GM20431 (cell line): ENCODE data around the gene MRPS35.

Source experiments
- in situ Hi-C: fragments of 300-500 bp; cut with MseI, MboI; formaldehyde crosslinking; loops from one replicate; pipeline ENCODE4 v1.15.0; 2020; ENCODE audit warnings: low sequenced_read_pairs; ENCODE audit not compliant: unreplicated experiment

MRPS35 gene

GRCh38 chr12:27766587-27766986 is 56.0 kb downstream of the MRPS35 start:
- in situ Hi-C loops: no loop called here

- in situ Hi-C loops: no loop called here
These were observed 58.6 kb downstream of the MRPS35 start for GRCh38 chr12:27769142-27769673.

- in situ Hi-C loops: no loop called here
These were observed 61.1 kb downstream of the MRPS35 start for GRCh38 chr12:27771481-27772327.

GRCh38 chr12:27772328-27773049 is 61.9 kb downstream of the MRPS35 start:
- in situ Hi-C loops: no loop called here

GRCh38 chr12:27777141-27777540 is 66.5 kb downstream of the MRPS35 start:
- in situ Hi-C loops: no loop called here

- in situ Hi-C loops: no loop called here
These were observed 67.6 kb downstream of the MRPS35 start for GRCh38 chr12:27778206-27778605.

GRCh38 chr12:27779416-27779919 is 68.8 kb downstream of the MRPS35 start:
- in situ Hi-C loops: no loop called here

- in situ Hi-C loops: no loop called here
These were observed 69.4 kb downstream of the MRPS35 start, which contains the start of the genes KLHL42 and MANSC4 for GRCh38 chr12:27779920-27780611. TSS of gene KLHL42 (plus strand) at chr12:27780233. CDS start at chr12:27780331, 98 bp downstream. TSS of gene MANSC4 (minus strand) at chr12:27780236. CDS start at chr12:27771276, 8,960 bp downstream.

- in situ Hi-C loops: no loop called here
These were observed 70.2 kb downstream of the MRPS35 start for GRCh38 chr12:27780612-27781408.

GRCh38 chr12:27781680-27782079 is 71.0 kb downstream of the MRPS35 start:
- in situ Hi-C loops: no loop called here

- in situ Hi-C loops: no loop called here
These were observed 71.8 kb downstream of the MRPS35 start for GRCh38 chr12:27782481-27782880.

- in situ Hi-C loops: no loop called here
These were observed 75.4 kb downstream of the MRPS35 start for GRCh38 chr12:27785882-27786570.

GRCh38 chr12:27787559-27787958 is 76.9 kb downstream of the MRPS35 start:
- in situ Hi-C loops: no loop called here

GRCh38 chr12:27790179-27790578 is 79.5 kb downstream of the MRPS35 start:
- in situ Hi-C loops: no loop called here

GRCh38 chr12:27794818-27795584 is 84.4 kb downstream of the MRPS35 start:
- in situ Hi-C loops: no loop called here

- in situ Hi-C loops: no loop called here
These were observed 85.5 kb downstream of the MRPS35 start for GRCh38 chr12:27796128-27796527.

- in situ Hi-C loops: no loop called here
These were observed 86.8 kb downstream of the MRPS35 start for GRCh38 chr12:27797301-27798025.
